ENCODE results near the gene ADAMTS8.

ADAMTS8 gene

DNA sequence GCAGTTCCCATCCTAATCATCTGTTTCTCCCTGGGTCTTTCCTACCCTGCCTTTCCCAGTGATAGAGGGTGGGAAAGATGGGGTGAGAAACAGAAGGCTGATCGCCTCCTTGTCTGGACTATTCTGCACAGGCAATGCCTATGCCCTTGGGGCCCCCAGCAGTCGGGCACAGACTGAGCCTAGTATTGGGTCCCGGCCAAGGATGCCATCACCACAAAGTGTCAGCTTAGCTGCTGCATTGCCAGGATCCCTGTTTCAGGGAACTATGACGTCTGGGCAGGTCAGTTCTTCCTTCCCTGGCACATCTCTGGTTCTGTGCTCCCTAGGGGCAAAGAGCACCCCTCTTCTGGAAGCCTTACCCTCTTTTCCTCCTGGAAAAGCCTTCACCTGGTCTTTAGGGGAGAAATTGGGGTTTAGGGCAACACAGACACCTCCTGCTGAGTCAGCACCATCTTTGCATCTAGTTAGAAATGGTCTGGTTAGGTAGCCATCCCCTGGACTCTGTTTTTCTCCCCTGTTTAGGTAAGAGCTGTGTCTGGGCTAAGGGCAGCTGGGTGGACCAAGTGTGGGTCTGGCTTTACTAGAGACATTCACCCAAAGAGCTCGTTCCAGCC lies 2.1 kb downstream of the ADAMTS8 start:
- H3K4me3 ChIP-seq (replicated peaks in 1 of 2; ENCODE audit: low read depth in 2 of 2, low read length in 2 of 2) = no peak overlapping the region
- TF ChIP-seq, protein P1, sequence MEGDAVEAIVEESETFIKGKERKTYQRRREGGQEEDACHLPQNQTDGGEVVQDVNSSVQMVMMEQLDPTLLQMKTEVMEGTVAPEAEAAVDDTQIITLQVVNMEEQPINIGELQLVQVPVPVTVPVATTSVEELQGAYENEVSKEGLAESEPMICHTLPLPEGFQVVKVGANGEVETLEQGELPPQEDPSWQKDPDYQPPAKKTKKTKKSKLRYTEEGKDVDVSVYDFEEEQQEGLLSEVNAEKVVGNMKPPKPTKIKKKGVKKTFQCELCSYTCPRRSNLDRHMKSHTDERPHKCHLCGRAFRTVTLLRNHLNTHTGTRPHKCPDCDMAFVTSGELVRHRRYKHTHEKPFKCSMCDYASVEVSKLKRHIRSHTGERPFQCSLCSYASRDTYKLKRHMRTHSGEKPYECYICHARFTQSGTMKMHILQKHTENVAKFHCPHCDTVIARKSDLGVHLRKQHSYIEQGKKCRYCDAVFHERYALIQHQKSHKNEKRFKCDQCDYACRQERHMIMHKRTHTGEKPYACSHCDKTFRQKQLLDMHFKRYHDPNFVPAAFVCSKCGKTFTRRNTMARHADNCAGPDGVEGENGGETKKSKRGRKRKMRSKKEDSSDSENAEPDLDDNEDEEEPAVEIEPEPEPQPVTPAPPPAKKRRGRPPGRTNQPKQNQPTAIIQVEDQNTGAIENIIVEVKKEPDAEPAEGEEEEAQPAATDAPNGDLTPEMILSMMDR (IDR thresholded peaks at IDR 0.05; ENCODE audit: low read depth, low read length) = no peak
- DNase-seq (ENCODE audit: low read depth in 2 of 2) = no peak

DNA sequence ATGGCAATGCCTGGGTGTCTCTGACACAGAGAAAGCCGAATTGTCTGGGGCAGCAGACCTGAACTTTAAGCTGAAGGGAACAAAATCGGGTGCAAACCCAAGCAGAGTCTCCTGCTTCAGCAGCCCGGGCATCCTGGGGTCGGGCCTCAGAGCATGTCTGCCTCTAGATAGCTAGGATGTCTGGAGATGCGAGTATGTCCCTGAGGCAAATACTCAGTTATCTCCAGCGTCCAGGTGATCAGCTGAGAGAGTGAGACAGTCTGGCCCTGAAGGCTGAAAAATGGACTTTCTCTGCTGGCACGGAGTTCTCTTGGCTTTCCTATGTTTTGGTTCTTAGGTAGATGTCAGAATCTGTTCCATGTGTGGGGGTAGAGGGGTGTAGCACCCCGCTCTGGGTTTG lies 3.3 kb downstream of the ADAMTS8 start:
- TF ChIP-seq, protein P1 (IDR thresholded peaks at IDR 0.05; ENCODE audit: low read depth, low read length) = no peak
- no peak overlapping the region for H3K4me3 ChIP-seq (replicated peaks in 1 of 2; ENCODE audit: low read depth in 2 of 2, low read length in 2 of 2)
- DNase-seq (ENCODE audit: low read depth in 2 of 2) = no peak

GRCh38 chr11:130424613-130425140 lies 3.7 kb downstream of the ADAMTS8 start:
- no peak overlapping the region for H3K4me3 ChIP-seq (replicated peaks in 1 of 2; ENCODE audit: low read depth in 2 of 2, low read length in 2 of 2)
- no peak for DNase-seq (ENCODE audit: low read depth in 2 of 2)
- TF ChIP-seq, protein P1 (IDR thresholded peaks at IDR 0.05; ENCODE audit: low read depth, low read length) = no peak

DNA sequence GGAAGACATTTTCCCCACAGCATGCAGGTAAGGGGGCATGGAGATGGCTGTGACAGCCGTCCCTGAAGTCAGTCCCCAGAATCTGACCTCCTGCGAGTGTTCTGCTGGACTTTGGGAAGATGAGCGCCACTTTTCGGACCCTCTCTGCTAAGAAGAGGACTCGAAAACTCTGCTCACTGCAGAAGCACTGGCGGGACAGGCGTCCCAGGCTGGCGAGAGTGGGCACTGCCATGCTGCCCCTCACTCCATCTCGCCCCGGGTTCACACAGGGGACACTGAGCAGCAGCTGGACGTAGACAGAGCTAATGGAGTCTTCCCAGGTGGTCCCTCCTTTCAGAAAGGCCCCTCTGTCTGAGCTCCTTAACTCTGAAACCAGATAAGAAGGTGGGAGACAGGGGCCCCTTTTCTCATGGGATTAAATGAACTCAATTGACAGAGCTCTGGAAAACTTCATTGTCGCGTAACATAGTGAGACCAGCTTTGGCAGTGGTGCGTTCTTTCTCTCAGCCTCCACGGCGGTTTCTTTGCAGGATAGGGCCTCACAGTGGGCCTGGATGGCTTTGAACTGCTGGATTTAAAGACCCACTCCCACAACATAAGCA lies 4.8 kb downstream of the ADAMTS8 start:
- TF ChIP-seq, protein P1 (IDR thresholded peaks at IDR 0.05; ENCODE audit: low read depth, low read length) = no peak
- DNase-seq (ENCODE audit: low read depth in 2 of 2) = no peak
- no peak overlapping the region for H3K4me3 ChIP-seq (replicated peaks in 1 of 2; ENCODE audit: low read depth in 2 of 2, low read length in 2 of 2)

GRCh38 chr11:130422251-130422995 lies 6.0 kb downstream of the ADAMTS8 start:
- H3K4me3 ChIP-seq (replicated peaks in 1 of 2; ENCODE audit: low read depth in 2 of 2, low read length in 2 of 2) = no peak overlapping the region
- TF ChIP-seq, protein P1 (IDR thresholded peaks at IDR 0.05; ENCODE audit: low read depth, low read length) = no peak
- DNase-seq (ENCODE audit: low read depth in 2 of 2) = no peak

- DNase-seq (ENCODE audit: low read depth in 2 of 2) = no peak
- TF ChIP-seq, protein P1 (IDR thresholded peaks at IDR 0.05; ENCODE audit: low read depth, low read length) = no peak
- H3K4me3 ChIP-seq (replicated peaks in 1 of 2; ENCODE audit: low read depth in 2 of 2, low read length in 2 of 2) = no peak overlapping the region
Observed at GRCh38 chr11:130421697-130422096, 6.7 kb downstream of the ADAMTS8 start.

Measured in cardiac fibroblast (primary cell).